Coronary artery (tissue), 2 donors: ENCODE measurements around the gene ARL6IP5.

ENCODE experiments used
- DNase-seq: peaks from one replicate; pipeline ENCODE4 v3.0.0-alpha.2; 2017; ENCODE audit warnings: low spot score
- H3K27ac ChIP-seq, 2 donors: fragments of 200-600 bp; sonication (generic); one replicate each; pipeline ENCODE4 v1.5.1; 2016 to 2019
- H3K4me3 ChIP-seq: fragments of 200-600 bp; sonication (generic); 2 replicates; pipeline ENCODE4 v1.5.1; 2016; ENCODE audit warnings: mild to moderate bottlenecking, moderate library complexity
- TF ChIP-seq, protein P1 (sequence below): fragments of 200-600 bp; sonication (generic); IDR thresholded peaks from one replicate; pipeline ENCODE4 v1.5.1; 2019; ENCODE audit warnings: antibody characterized with exemption

ARL6IP5 gene

DNA sequence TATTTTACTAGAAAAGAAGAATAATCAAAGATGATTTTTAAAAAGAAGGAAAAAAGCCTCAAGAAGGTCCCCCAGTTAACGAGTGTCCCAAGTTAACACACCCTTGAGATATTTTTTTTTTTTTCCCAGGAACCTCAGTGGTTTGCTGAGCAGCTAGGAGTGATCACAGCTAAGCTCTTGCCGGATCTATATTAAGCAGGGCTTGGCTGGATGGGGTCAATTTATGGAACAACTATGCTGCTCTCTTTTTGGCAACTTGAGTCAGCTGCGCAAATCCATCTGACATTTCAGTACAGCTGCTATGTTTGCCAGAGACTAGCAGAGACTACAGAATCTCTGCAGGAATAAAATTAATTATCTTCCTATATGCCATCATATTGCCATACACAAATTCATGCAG, 37.7 kb downstream of the ARL6IP5 start, which contains the start of gene LMOD3:
Gene LMOD3 (minus strand): TSS at position 193 of the 400 bp plus-strand sequence. CDS start 209 bp downstream, outside the sequence.
- TF ChIP-seq, protein P1, sequence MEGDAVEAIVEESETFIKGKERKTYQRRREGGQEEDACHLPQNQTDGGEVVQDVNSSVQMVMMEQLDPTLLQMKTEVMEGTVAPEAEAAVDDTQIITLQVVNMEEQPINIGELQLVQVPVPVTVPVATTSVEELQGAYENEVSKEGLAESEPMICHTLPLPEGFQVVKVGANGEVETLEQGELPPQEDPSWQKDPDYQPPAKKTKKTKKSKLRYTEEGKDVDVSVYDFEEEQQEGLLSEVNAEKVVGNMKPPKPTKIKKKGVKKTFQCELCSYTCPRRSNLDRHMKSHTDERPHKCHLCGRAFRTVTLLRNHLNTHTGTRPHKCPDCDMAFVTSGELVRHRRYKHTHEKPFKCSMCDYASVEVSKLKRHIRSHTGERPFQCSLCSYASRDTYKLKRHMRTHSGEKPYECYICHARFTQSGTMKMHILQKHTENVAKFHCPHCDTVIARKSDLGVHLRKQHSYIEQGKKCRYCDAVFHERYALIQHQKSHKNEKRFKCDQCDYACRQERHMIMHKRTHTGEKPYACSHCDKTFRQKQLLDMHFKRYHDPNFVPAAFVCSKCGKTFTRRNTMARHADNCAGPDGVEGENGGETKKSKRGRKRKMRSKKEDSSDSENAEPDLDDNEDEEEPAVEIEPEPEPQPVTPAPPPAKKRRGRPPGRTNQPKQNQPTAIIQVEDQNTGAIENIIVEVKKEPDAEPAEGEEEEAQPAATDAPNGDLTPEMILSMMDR: no peak
- Histone ChIP-seq H3K27ac (no peak within 1 kb of the TSS), H3K4me3 (peak within 1 kb of the TSS; percentile 22)
- no peak for DNase-seq

DNA sequence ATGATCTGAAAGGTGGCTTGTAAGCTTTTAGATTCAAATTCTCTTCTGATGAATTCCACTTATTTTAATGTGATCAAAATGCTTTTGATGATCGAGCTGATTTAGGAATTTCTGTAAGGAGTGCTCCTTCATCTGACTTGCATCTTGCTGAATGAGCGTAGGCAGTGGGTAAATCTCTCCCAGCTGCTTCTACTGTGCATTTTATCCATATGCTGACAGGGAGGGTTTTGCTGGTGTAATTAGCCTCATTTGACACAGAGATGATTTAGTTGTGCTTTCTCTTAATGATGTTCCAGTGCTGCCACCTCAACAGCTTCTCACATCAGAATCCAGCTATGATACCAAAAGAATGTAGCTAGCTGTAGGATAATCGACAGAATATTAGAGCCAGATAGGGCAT, 41.5 kb downstream of the ARL6IP5 start:
- Histone ChIP-seq H3K4me3 (no peak overlapping the region), H3K27ac (no peak overlapping the region)
- no peak for DNase-seq
- TF ChIP-seq, protein P1: no peak

DNA sequence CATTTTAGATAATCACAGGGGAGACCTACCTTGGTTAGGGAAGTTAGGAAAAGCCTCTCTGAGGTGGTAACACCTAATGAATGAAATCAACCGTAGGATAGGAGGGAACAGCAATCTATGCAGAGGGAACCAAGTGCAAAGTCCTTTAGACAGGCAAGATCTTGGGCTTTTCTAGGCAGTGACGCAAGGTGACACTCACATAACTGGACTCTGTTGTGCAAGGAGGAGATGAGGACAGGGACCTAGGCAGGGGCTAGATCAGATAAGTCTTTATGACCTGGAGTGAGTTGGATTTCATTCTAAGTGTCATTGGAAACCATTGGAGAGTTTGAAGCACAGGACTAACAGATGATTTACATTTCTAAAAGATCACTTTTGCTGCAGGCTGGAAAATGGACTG, 42.3 kb downstream of the ARL6IP5 start:
- Histone ChIP-seq H3K4me3 (no peak overlapping the region), H3K27ac (no peak overlapping the region)
- TF ChIP-seq, protein P1: no peak
- DNase-seq: no peak

- Histone ChIP-seq H3K4me3 (no peak overlapping the region), H3K27ac (no peak overlapping the region)
- TF ChIP-seq, protein P1: no peak
- no peak for DNase-seq
These were observed 43.8 kb downstream of the ARL6IP5 start for GRCh38 chr3:69128509-69128908.

DNA sequence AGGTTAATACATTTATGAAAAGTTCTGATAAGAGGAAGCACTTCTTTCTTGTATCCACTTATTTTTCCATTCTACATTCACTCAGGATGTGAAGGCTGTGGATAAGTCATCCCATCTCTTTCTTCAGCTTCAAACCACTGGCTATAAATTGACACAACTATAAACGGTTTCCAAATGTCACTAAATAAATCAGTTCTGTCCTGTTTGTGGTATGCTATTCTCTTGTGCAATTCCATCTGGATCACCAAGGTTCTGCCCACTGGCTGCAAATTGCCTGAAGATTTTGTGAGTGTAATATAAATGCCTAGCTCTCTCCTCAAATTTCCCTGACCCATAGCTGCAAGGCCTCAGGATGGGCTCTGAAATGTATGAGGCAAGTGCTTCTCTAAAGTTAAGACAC, 44.8 kb downstream of the ARL6IP5 start:
- Histone ChIP-seq H3K4me3 (no peak overlapping the region), H3K27ac (no peak overlapping the region)
- no peak for DNase-seq
- TF ChIP-seq, protein P1: no peak

- Histone ChIP-seq H3K27ac (no peak overlapping the region), H3K4me3 (no peak overlapping the region)
- TF ChIP-seq, protein P1: no peak
- no peak for DNase-seq
These were observed 46.0 kb downstream of the ARL6IP5 start for GRCh38 chr3:69130689-69131088.

DNA sequence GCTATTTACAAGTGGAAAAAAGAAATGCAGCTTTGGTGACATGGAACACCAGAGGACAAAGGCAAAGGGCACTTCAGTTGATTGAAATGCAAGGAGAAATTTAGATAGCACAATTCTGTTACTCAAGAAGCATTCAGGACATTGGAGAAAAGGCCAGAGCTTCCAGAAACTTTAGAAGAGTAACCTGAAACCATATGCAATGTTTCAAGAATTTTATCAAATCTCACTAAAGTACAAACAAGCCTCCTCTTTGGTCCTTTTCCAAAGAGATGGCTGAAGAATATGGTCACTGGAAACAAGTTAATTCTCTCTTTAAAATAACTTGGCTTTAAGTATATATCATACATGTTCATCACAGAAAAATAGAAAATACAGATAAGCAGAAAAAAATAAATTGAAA, 52.3 kb downstream of the ARL6IP5 start:
- TF ChIP-seq, protein P1: no peak
- DNase-seq: no peak
- no peak overlapping the region for H3K27ac ChIP-seq
- H3K4me3 ChIP-seq: no peak overlapping the region
